HepG2 (cell line): ENCODE results near the gene PIEZO1. TPM values are rescaled to one million over a fixed set of nuclear protein-coding genes. Genes with fewer than 3 reads are reported as not detected.

Experiments
- ATAC-seq: fragments of 200-7000 bp; cut with Tn5 transposase; 3 replicates; pipeline ENCODE4 v1.9.1; 2020; ENCODE audit warnings: mild to moderate bottlenecking, moderate library complexity
- BruUV-seq: library from RNA; stranded (reverse); fragments of 400-500 nt; replicated peaks from 2 replicates; lab custom pipeline; 2021; lab: Mats Ljungman, UMichigan
- CTCF ChIA-PET: fragments of 300-600 bp; formaldehyde crosslinking; extraction: SDS; loops from one replicate; lab custom pipeline; 2021; ENCODE audit warnings: low total read pairs, inconsistent platforms, low intra/inter-chr PET ratio; lab: Yijun Ruan, JAX
- POLR2A ChIA-PET: fragments of 350-600 bp; sonication (Branson Sonifier 250); formaldehyde crosslinking; loops from one replicate; lab custom pipeline; 2020; ENCODE audit warnings: antibody characterized with exemption, inconsistent platforms; lab: Yijun Ruan, JAX
- DNase-seq: peaks from one replicate; pipeline ENCODE4 v3.0.0-alpha.2; 2015; ENCODE audit warnings: low spot score
- FAIRE-seq: peaks from 3 replicates; lab custom pipeline; 2011; peaks lifted over from hg19 to GRCh38; lab: Jason Lieb, UNC
- H2AFZ ChIP-seq: one replicate; pipeline ENCODE4 v1.6.1; 2011; ENCODE audit warnings: low read length, inconsistent platforms
- H3K27ac ChIP-seq: fragments of 300-600 bp; 3 replicates; pipeline ENCODE4 v1.8.0; 2011; ENCODE audit warnings: mixed run types, mild to moderate bottlenecking, mixed read lengths, low read length, inconsistent platforms; ENCODE audit not compliant: insufficient read depth; ENCODE audit errors: extremely low read length
- H3K27me3 ChIP-seq, 2 experiments: fragments of 200-600 bp in 1 of 2; 2 replicates in 1 of 2; 3 replicates in 1 of 2; pipeline versions ENCODE4 v1.6.0 to v1.8.0; 2011; ENCODE audit warnings: low read length in 2 of 2, mild to moderate bottlenecking in 2 of 2, moderate library complexity in 2 of 2, inconsistent platforms in 1 of 2; ENCODE audit not compliant: insufficient read depth in 2 of 2, control insufficient read depth in 1 of 2
- H3K36me3 ChIP-seq, 2 experiments: fragments of 200-600 bp in 1 of 2; replicated peaks in 1 of 2; 2 replicates in 1 of 2; 3 replicates in 1 of 2; pipeline versions ENCODE4 v1.5.1 to v1.8.0; 2011; ENCODE audit warnings: low read length in 2 of 2, inconsistent platforms in 1 of 2; ENCODE audit not compliant: insufficient read depth in 2 of 2, control insufficient read depth in 1 of 2
- H3K4me1 ChIP-seq: 2 replicates; pipeline ENCODE4 v1.5.1; 2012; ENCODE audit warnings: low read length, inconsistent platforms; ENCODE audit not compliant: insufficient read depth
- H3K4me2 ChIP-seq: 2 replicates; pipeline ENCODE4 v1.6.0; 2011; ENCODE audit warnings: low read depth, low read length, inconsistent platforms
- H3K4me3 ChIP-seq, 3 experiments: fragments of 200-600 bp in 1 of 3; sonication (generic), shearing (Covaris generic) in 1 of 3; replicated peaks in 1 of 3; 2 replicates each; pipeline ENCODE4 v1.5.1; 2011 to 2016; ENCODE audit warnings: low read length in 3 of 3, inconsistent platforms in 2 of 3, low read depth in 2 of 3, mild to moderate bottlenecking in 2 of 3, control low read depth in 1 of 3, mixed read lengths in 1 of 3; ENCODE audit not compliant: insufficient read depth in 1 of 3
- H3K79me2 ChIP-seq: one replicate; pipeline ENCODE4 v1.6.1; 2011; ENCODE audit warnings: low read length, inconsistent platforms; ENCODE audit not compliant: insufficient read depth
- H3K9ac ChIP-seq: 2 replicates; pipeline ENCODE4 v1.6.0; 2011; ENCODE audit warnings: mild to moderate bottlenecking, low read depth, low read length, inconsistent platforms; ENCODE audit not compliant: insufficient read depth
- H3K9me3 ChIP-seq: 2 replicates; pipeline ENCODE4 v1.5.1; 2012; ENCODE audit warnings: mild to moderate bottlenecking, low read length
- H4K20me1 ChIP-seq: 2 replicates; pipeline ENCODE4 v1.6.0; 2011; ENCODE audit warnings: inconsistent platforms, mild to moderate bottlenecking, low read length, moderate library complexity; ENCODE audit not compliant: insufficient read depth
- AGO2 ChIP-seq: fragments of 200-400 bp; formaldehyde crosslinking; optimal IDR thresholded peaks from 2 replicates; pipeline ENCODE3; 2017; ENCODE audit warnings: mild to moderate bottlenecking, low read depth, low read length, moderate library complexity
- HNRNPL ChIP-seq: fragments of 200-400 bp; formaldehyde crosslinking; IDR thresholded peaks from 2 replicates; pipeline ENCODE4 v1.6.1; 2017; ENCODE audit warnings: mild to moderate bottlenecking, low read depth, low read length
- HNRNPLL ChIP-seq: fragments of 200-400 bp; formaldehyde crosslinking; IDR thresholded peaks from 2 replicates; pipeline ENCODE4 v1.6.1; 2017; ENCODE audit warnings: mild to moderate bottlenecking, low read depth, low read length; ENCODE audit not compliant: poor library complexity, severe bottlenecking
- HOXA3 ChIP-seq: sonication (generic); formaldehyde crosslinking; IDR thresholded peaks from 2 replicates; pipeline ENCODE4 v1.5.0; 2020; ENCODE audit warnings: missing genetic modification reagents
- KAT7 ChIP-seq: IDR thresholded peaks from 2 replicates; pipeline ENCODE4 v1.6.1; 2018; ENCODE audit warnings: borderline replicate concordance, missing compliant biosample characterization
- MAFF ChIP-seq: IDR thresholded peaks from 2 replicates; pipeline ENCODE4 v1.6.1; 2011; ENCODE audit warnings: low read depth, low read length, improper control_type of control experiment
- MAFK ChIP-seq, 2 experiments: IDR thresholded peaks in 1 of 2; conservative IDR thresholded peaks in 1 of 2; 2 replicates each; pipeline ENCODE4 v1.6.1; 2011; ENCODE audit warnings: improper control_type of control experiment in 2 of 2, low read length in 2 of 2
- NFE2 ChIP-seq: sonication (generic); formaldehyde crosslinking; IDR thresholded peaks from 2 replicates; pipeline ENCODE4 v1.4.0; 2020; ENCODE audit warnings: missing genetic modification reagents
- NFE2L1 ChIP-seq: sonication (generic); formaldehyde crosslinking; IDR thresholded peaks from 2 replicates; pipeline ENCODE4 v1.4.0; 2020; ENCODE audit warnings: missing genetic modification reagents, mild to moderate bottlenecking, borderline replicate concordance
- NPAS2 ChIP-seq: sonication (generic); formaldehyde crosslinking; IDR thresholded peaks from 2 replicates; pipeline ENCODE4 v1.8.0; 2022; ENCODE audit warnings: mild to moderate bottlenecking, missing genetic modification reagents, borderline replicate concordance
- RBFOX2 ChIP-seq: fragments of 200-400 bp; formaldehyde crosslinking; IDR thresholded peaks from 2 replicates; pipeline ENCODE4 v1.6.1; 2017; ENCODE audit warnings: low read depth, mild to moderate bottlenecking, low read length
- SNAPC2 ChIP-seq: sonication (generic); formaldehyde crosslinking; IDR thresholded peaks from 2 replicates; pipeline ENCODE4 v1.8.1; 2022; ENCODE audit warnings: mild to moderate bottlenecking, missing genetic modification reagents
- SP1 ChIP-seq, 2 experiments: fragments of 450-650 bp in 1 of 2; sonication (generic) in 1 of 2; formaldehyde crosslinking in 1 of 2; IDR thresholded peaks; 2 replicates each; pipeline versions ENCODE4 v1.4.0 to v1.6.1; 2016 to 2020; ENCODE audit warnings: missing genetic modification reagents in 1 of 2
- SPEN ChIP-seq: sonication (generic); formaldehyde crosslinking; IDR thresholded peaks from 2 replicates; pipeline ENCODE4 v1.5.1; 2020; ENCODE audit warnings: low read depth, mild to moderate bottlenecking, missing genetic modification reagents
- ZBTB38 ChIP-seq: sonication (generic); formaldehyde crosslinking; IDR thresholded peaks from 2 replicates; pipeline ENCODE4 v1.5.1; 2020; ENCODE audit warnings: mild to moderate bottlenecking, missing genetic modification reagents
- ZFX ChIP-seq: sonication (generic); formaldehyde crosslinking; IDR thresholded peaks from 2 replicates; pipeline ENCODE4 v1.4.0; 2020; ENCODE audit warnings: mild to moderate bottlenecking, low read depth, missing genetic modification reagents, moderate library complexity
- ZNF780A ChIP-seq: sonication (generic); formaldehyde crosslinking; IDR thresholded peaks from 2 replicates; pipeline ENCODE4 v1.8.0; 2022; ENCODE audit warnings: mild to moderate bottlenecking, missing genetic modification reagents, moderate library complexity
- WGBS: methylation state at CpG from one replicate; pipeline ENCODE4 v1.1.6; 2017; ENCODE audit warnings: low lambda C conversion rate; 5-methylcytosine and 5-hydroxymethylcytosine counted together
- in situ Hi-C: cut with HindIII; loops from 2 replicates; pipeline ENCODE4 v1.10.0; 2017; ENCODE audit warnings: low pct_unique_long_range_greater_than_20kb; ENCODE audit not compliant: extremely low pct_ligation_motif_present
- intact Hi-C: fragments of 100-400 bp; cut with micrococcal nuclease; formaldehyde crosslinking; loops from one replicate; pipeline ENCODE4 v1.10.0; 2022; ENCODE audit not compliant: unreplicated experiment
- polyA plus RNA-seq, 8 experiments: library from polyadenylated mRNA; depleted of rRNA in 3 of 8; stranded (reverse) in 7 of 8; unstranded in 1 of 8; fragments of >200 nt; fragmentation: Illumina TruSeq in 4 of 8; extraction: Trizol in 4 of 8; gene quantifications; 2 replicates each; pipeline versions ENCODE4 v1.2.1 to v1.2.3, GENCODE V29; 2011 to 2016; ENCODE audit warnings: low read depth in 4 of 8, missing spikeins in 1 of 8, mixed read lengths in 1 of 8; ENCODE audit not compliant: insufficient read depth in 1 of 8
- total RNA-seq, 5 experiments: library from RNA; depleted of rRNA; stranded (reverse); fragments of >200 nt; fragmentation: Illumina TruSeq; extraction: Trizol; gene quantifications; 2 replicates each; pipeline ENCODE4 v1.2.3, GENCODE V29; 2016; ENCODE audit warnings: low read depth in 1 of 5
- TF ChIP-seq, protein P1 (sequence below): sonication (generic); formaldehyde crosslinking; IDR thresholded peaks from 2 replicates; pipeline ENCODE4 v1.5.1; 2020; ENCODE audit warnings: mild to moderate bottlenecking, missing genetic modification reagents, moderate library complexity

The PIEZO1 gene
- total and polyA plus RNA-seq, 2 of the 13 experiments (the other 11 are each of a cell fraction or from before 2014, with no cell fraction given), result 67.9 to 85.0 TPM

DNA sequence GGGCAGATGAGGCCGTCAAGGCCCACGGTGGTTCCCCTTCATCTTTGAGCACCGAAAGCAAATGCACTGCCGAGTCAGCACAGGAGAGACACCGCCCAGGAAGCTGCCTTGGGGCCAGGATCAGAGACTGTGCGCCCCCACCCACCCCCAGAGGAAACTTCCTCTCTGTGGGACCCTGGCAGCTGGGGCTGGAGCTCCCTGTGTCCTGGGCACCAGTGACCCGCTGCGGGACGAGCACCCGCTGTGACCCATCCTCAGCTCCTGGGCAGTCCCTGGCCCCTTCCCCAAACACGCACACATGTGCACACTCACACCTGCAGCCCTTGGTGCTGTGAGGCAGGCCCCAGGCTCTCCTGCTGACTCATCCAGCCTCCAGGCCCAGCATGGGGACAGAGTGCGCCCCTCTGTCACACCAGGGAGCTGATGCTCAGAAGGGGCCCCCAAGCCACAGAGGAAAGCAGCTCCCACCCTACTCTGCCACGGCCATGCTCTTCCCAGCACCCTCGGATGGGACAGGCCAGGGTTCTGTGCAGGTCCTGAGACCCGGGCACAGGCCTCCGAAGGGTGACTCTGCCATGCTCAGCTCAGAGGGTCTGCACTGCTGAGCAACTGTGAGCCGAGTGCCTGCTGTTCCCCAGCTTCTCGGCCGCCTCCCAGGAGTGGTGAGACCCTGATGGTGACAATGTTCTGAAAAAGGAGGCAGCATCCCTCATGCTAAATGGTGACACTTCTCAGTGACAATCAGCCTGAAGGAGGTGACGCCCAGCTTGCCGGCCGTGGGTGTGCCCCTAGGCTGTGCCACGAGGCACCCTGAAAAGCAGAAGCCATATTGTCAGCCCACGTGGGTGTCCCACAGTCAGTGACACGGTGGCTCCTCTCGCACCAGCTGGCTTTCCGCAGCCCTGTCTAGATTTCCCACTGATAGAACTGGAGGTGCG is 3.6 kb downstream of the PIEZO1 start:
- WGBS, result 88% methylated on average over 18 of the region's 28 CpGs
- peak overlapping the region; percentile 97 for H3K4me2 ChIP-seq
- no peaks in the 10 kb centered on the region for H3K9me3 ChIP-seq
- no peak overlapping the region for H2AFZ ChIP-seq
- BruUV-seq, result no TSS peak
- no peak; the same call in 2 of the 3 replicates for ATAC-seq
- H3K4me1 ChIP-seq, result peaks cover 51% of the 10 kb centered on the region
- 0 out of 2 replicates have a peak overlapping the region, but pooled peaks have one; percentile 18 for H3K9ac ChIP-seq
- intact Hi-C loops, result no loop called here
- peaks cover 2 to 4% of the 10 kb centered on the region in 2 experiments; a peak in 1 of 5 replicates for H3K36me3 ChIP-seq
- H3K27me3 ChIP-seq, result no peaks in the 10 kb centered on the region
- no peak for DNase-seq
- in situ Hi-C loops, result no loop called here
- peaks cover 28% of the 10 kb centered on the region for H4K20me1 ChIP-seq
- ChIA-PET POLR2A (interaction anchor here (0.6 to 5.4 kb wide), 7 partner anchors 9 to 28 kb away, joined by 3 to 36 read pairs (median 5); no protein-coding TSS in a partner anchor), CTCF (no interaction called here)
- H3K4me3 ChIP-seq, result no peak overlapping the region; a peak in 1 of 6 replicates
- no peak for FAIRE-seq
- peaks cover 60% of the 10 kb centered on the region for H3K79me2 ChIP-seq
- H3K27ac ChIP-seq, result peak overlapping the region; percentile 4
- TF ChIP-seq MAFK (conservative IDR thresholded peaks at IDR 0.05 in 1 of 2, IDR thresholded peaks at IDR 0.05 in 1 of 2; ENCODE audit: low read length in 2 of 2) (peak in 1 of 2 experiments; percentile 39; a peak in 1 of 4 replicates), NFE2 (CRISPR knock-in tag) (peak; percentile 75; the same call in 1 of the 2 replicates), MAFF (0 out of 2 replicates have a peak, but pooled peaks have one; percentile 1), ZFX (CRISPR knock-in tag) (peak; percentile 33; the same call in 1 of the 2 replicates), KAT7 (no peak), SP1 (IDR thresholded peaks at IDR 0.05) (no peak), SP1 (CRISPR knock-in tag; IDR thresholded peaks at IDR 0.05) (no peak), ZBTB38 (CRISPR knock-in tag) (peak; percentile 77), SNAPC2 (CRISPR knock-in tag) (no peak), SPEN (CRISPR knock-in tag) (no peak), AGO2 (peak; percentile 86), RBFOX2 (peak; percentile 48), ZNF780A (CRISPR knock-in tag) (no peak), HNRNPL (peak; percentile 69; the same call in 1 of the 2 replicates), NPAS2 (CRISPR knock-in tag) (no peak), HNRNPLL (peak; percentile 14), HOXA3 (CRISPR knock-in tag) (no peak; the same call in 1 of the 2 replicates), NFE2L1 (CRISPR knock-in tag) (peak; percentile 50; the same call in 1 of the 2 replicates)
- TF ChIP-seq, protein P1, sequence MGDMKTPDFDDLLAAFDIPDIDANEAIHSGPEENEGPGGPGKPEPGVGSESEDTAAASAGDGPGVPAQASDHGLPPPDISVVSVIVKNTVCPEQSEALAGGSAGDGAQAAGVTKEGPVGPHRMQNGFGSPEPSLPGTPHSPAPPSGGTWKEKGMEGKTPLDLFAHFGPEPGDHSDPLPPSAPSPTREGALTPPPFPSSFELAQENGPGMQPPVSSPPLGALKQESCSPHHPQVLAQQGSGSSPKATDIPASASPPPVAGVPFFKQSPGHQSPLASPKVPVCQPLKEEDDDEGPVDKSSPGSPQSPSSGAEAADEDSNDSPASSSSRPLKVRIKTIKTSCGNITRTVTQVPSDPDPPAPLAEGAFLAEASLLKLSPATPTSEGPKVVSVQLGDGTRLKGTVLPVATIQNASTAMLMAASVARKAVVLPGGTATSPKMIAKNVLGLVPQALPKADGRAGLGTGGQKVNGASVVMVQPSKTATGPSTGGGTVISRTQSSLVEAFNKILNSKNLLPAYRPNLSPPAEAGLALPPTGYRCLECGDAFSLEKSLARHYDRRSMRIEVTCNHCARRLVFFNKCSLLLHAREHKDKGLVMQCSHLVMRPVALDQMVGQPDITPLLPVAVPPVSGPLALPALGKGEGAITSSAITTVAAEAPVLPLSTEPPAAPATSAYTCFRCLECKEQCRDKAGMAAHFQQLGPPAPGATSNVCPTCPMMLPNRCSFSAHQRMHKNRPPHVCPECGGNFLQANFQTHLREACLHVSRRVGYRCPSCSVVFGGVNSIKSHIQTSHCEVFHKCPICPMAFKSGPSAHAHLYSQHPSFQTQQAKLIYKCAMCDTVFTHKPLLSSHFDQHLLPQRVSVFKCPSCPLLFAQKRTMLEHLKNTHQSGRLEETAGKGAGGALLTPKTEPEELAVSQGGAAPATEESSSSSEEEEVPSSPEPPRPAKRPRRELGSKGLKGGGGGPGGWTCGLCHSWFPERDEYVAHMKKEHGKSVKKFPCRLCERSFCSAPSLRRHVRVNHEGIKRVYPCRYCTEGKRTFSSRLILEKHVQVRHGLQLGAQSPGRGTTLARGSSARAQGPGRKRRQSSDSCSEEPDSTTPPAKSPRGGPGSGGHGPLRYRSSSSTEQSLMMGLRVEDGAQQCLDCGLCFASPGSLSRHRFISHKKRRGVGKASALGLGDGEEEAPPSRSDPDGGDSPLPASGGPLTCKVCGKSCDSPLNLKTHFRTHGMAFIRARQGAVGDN (CRISPR knock-in tag), result peak; percentile 65
